ENCODE results near the gene TDRD1. TPM values are rescaled to one million over a fixed set of nuclear protein-coding genes. Genes with fewer than 3 reads are reported as not detected.

TDRD1 gene
- total RNA-seq, 2 donors from 2014 or later: 0.41 TPM; not detected in 1

- DNase-seq (ENCODE audit: low spot score): no peak
Measured at GRCh38 chr10:114281006-114281405, 101.9 kb downstream of the TDRD1 start.

DNA sequence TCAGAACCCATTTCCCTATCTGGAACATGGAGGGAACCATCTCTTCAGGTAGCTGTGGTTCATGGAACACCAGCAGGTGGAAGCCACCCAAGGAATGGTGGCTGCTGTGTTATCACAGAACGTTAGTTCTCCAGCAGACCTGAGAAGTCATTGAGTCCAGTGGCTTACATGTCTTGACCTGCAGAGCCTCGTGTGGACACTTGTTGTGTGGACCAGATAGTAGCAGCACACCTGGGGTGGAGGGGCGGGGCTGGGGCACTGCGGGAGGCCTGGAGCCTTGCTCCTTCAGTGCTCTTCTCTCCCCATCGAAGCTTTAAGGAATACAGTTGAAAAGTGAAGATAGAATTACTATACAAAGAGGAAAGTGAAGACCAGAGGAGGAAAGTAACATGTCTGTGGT lies 102.3 kb downstream of the TDRD1 start:
- Histone ChIP-seq H3K36me3 (no peaks in the 10 kb centered on the region), H3K27ac (no peak overlapping the region), H3K4me1 (ENCODE audit: control insufficient read depth in 1 of 2, low read depth in 2 of 2) (no peaks in the 10 kb centered on the region), H3K9me3 (no peaks in the 10 kb centered on the region), H3K27me3 (replicated peaks; ENCODE audit: insufficient read depth) (no peaks in the 10 kb centered on the region), H3K4me3 (no peak overlapping the region)
- ATAC-seq (ENCODE audit: insufficient number of reproducible peaks, low FRiP score, low read depth): no peak
- TF ChIP-seq, protein P1, sequence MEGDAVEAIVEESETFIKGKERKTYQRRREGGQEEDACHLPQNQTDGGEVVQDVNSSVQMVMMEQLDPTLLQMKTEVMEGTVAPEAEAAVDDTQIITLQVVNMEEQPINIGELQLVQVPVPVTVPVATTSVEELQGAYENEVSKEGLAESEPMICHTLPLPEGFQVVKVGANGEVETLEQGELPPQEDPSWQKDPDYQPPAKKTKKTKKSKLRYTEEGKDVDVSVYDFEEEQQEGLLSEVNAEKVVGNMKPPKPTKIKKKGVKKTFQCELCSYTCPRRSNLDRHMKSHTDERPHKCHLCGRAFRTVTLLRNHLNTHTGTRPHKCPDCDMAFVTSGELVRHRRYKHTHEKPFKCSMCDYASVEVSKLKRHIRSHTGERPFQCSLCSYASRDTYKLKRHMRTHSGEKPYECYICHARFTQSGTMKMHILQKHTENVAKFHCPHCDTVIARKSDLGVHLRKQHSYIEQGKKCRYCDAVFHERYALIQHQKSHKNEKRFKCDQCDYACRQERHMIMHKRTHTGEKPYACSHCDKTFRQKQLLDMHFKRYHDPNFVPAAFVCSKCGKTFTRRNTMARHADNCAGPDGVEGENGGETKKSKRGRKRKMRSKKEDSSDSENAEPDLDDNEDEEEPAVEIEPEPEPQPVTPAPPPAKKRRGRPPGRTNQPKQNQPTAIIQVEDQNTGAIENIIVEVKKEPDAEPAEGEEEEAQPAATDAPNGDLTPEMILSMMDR (IDR thresholded peaks at IDR 0.05): no peak
- no peak for DNase-seq (ENCODE audit: low spot score)

More at GRCh38 chr10:114281006-114281405, 101.9 kb downstream of the TDRD1 start:
- Histone ChIP-seq H3K27me3 (replicated peaks; ENCODE audit: insufficient read depth) (no peaks in the 10 kb centered on the region), H3K4me1 (ENCODE audit: control insufficient read depth in 1 of 2, low read depth in 2 of 2) (no peaks in the 10 kb centered on the region), H3K36me3 (no peaks in the 10 kb centered on the region), H3K27ac (no peak overlapping the region), H3K4me3 (no peak overlapping the region), H3K9me3 (no peaks in the 10 kb centered on the region)
- TF ChIP-seq, protein P1 (IDR thresholded peaks at IDR 0.05): no peak
- no peak for ATAC-seq (ENCODE audit: insufficient number of reproducible peaks, low FRiP score, low read depth)

Other genes with a start within 250 kb of the TDRD1 start
- gene ADRB1, start 135.5 kb upstream of the TDRD1 start, total RNA-seq: under 1 TPM; 0.27 to 0.42 TPM
- gene CCDC186, start 5.2 kb upstream of the TDRD1 start, total RNA-seq: 10 to 100 TPM; 15.2 to 21.5 TPM
- under 1 TPM in 1 of 2 donors, not detected in 1; 0.28 TPM for gene VWA2, start 59.9 kb downstream of the TDRD1 start, total RNA-seq
- 10 to 100 TPM in 1 of 2 donors, 1 to 10 TPM in 1; 7.7 to 13.3 TPM for gene AFAP1L2, start 225.1 kb downstream of the TDRD1 start, total RNA-seq